IMR-90 (cell line): ENCODE data around the gene IL18BP. TPM values are rescaled to one million over a fixed set of nuclear protein-coding genes. Genes with fewer than 3 reads are reported as not detected.

Experiments used
- ATAC-seq: fragments of 200-7000 bp; cut with Tn5 transposase; 2 replicates; pipeline ENCODE4 v1.9.1; 2020; ENCODE audit warnings: low read depth, mild to moderate bottlenecking, moderate library complexity
- BruUV-seq: library from RNA; stranded (reverse); fragments of 400-500 nt; replicated peaks from 2 replicates; lab custom pipeline; 2021; lab: Mats Ljungman, UMichigan
- CTCF ChIA-PET: fragments of 300-600 bp; formaldehyde crosslinking; extraction: SDS; loops from one replicate; lab custom pipeline; 2021; ENCODE audit warnings: antibody characterized with exemption; lab: Yijun Ruan, JAX
- POLR2A ChIA-PET: fragments of 300-600 bp; sonication (Branson Sonifier 250); formaldehyde crosslinking; loops from one replicate; lab custom pipeline; 2022; ENCODE audit warnings: antibody characterized with exemption; ENCODE audit not compliant: unreplicated experiment; lab: Charles Lee
- DNase-seq: peaks from one replicate; pipeline ENCODE4 v3.0.0; 2013
- H2AFZ ChIP-seq: replicated peaks from 2 replicates; pipeline ENCODE3; 2013; ENCODE audit warnings: low read length, mild to moderate bottlenecking; ENCODE audit not compliant: poor library complexity
- H2AK5ac ChIP-seq: 2 replicates; pipeline ENCODE4 v1.6.1; 2013; ENCODE audit warnings: low read depth, low read length, inconsistent platforms
- H2AK9ac ChIP-seq: replicated peaks from 2 replicates; pipeline ENCODE3; 2013; ENCODE audit warnings: mild to moderate bottlenecking, low read depth, low read length, moderate library complexity; ENCODE audit not compliant: poor library complexity
- H2BK120ac ChIP-seq: 2 replicates; pipeline ENCODE4 v1.6.1; 2013; ENCODE audit warnings: low read depth, low read length, inconsistent platforms
- H2BK15ac ChIP-seq: 3 replicates; pipeline ENCODE4 v1.6.1; 2013; ENCODE audit warnings: low read depth, low read length, inconsistent platforms
- H2BK20ac ChIP-seq: 2 replicates; pipeline ENCODE4 v1.6.1; 2013; ENCODE audit warnings: low read depth, mild to moderate bottlenecking, inconsistent platforms, low read length, moderate library complexity
- H2BK5ac ChIP-seq: 2 replicates; pipeline ENCODE4 v1.6.1; 2013; ENCODE audit warnings: mild to moderate bottlenecking, low read depth, low read length, inconsistent platforms; ENCODE audit not compliant: poor library complexity, severe bottlenecking
- H3K14ac ChIP-seq: replicated peaks from 2 replicates; pipeline ENCODE4 v1.6.1; 2013; ENCODE audit warnings: low read depth, low read length, inconsistent platforms
- H3K18ac ChIP-seq: 2 replicates; pipeline ENCODE4 v1.6.1; 2013; ENCODE audit warnings: low read depth, low read length, control low read depth
- H3K23ac ChIP-seq: 2 replicates; pipeline ENCODE4 v1.6.1; 2013; ENCODE audit warnings: low read depth, low read length, inconsistent platforms
- H3K27ac ChIP-seq: 2 replicates; pipeline ENCODE4 v1.5.1; 2013; ENCODE audit warnings: mild to moderate bottlenecking, control low read depth, low read length; ENCODE audit not compliant: insufficient read depth
- H3K27me3 ChIP-seq: 2 replicates; pipeline ENCODE4 v1.6.1; 2013; ENCODE audit warnings: low read length; ENCODE audit not compliant: control insufficient read depth, insufficient read depth
- H3K36me3 ChIP-seq: 2 replicates; pipeline ENCODE4 v1.6.1; 2013; ENCODE audit warnings: low read length, mixed read lengths; ENCODE audit not compliant: control insufficient read depth, insufficient read depth
- H3K4ac ChIP-seq: 2 replicates; pipeline ENCODE4 v1.6.1; 2013; ENCODE audit warnings: low read depth, low read length, inconsistent platforms
- H3K4me1 ChIP-seq: 2 replicates; pipeline ENCODE4 v1.6.1; 2013; ENCODE audit warnings: low read length, mixed read lengths; ENCODE audit not compliant: control insufficient read depth, insufficient read depth
- H3K4me2 ChIP-seq: 2 replicates; pipeline ENCODE4 v1.6.1; 2013; ENCODE audit warnings: low read depth, mild to moderate bottlenecking, control low read depth, low read length, moderate library complexity
- H3K4me3 ChIP-seq: 2 replicates; pipeline ENCODE4 v1.5.1; 2013; ENCODE audit warnings: low read depth, mild to moderate bottlenecking, control low read depth, low read length, moderate library complexity; ENCODE audit not compliant: insufficient read depth
- H3K56ac ChIP-seq: 2 replicates; pipeline ENCODE4 v1.6.1; 2013; ENCODE audit warnings: low read length, inconsistent platforms; ENCODE audit not compliant: insufficient read depth; ENCODE audit errors: extremely low read depth
- H3K79me1 ChIP-seq, 2 experiments: 2 replicates each; pipeline ENCODE4 v1.6.1; 2013; ENCODE audit warnings: low read length in 2 of 2, inconsistent platforms in 1 of 2, low read depth in 1 of 2
- H3K9ac ChIP-seq: 2 replicates; pipeline ENCODE4 v1.6.1; 2013; ENCODE audit warnings: low read depth, low read length, control low read depth
- H3K9me1 ChIP-seq: 2 replicates; pipeline ENCODE4 v1.6.1; 2013; ENCODE audit warnings: low read length, inconsistent platforms; ENCODE audit not compliant: insufficient read depth
- H3K9me3 ChIP-seq: 2 replicates; pipeline ENCODE4 v1.6.1; 2013; ENCODE audit warnings: low read length; ENCODE audit not compliant: control insufficient read depth, insufficient read depth
- H4K20me1 ChIP-seq: 2 replicates; pipeline ENCODE4 v1.6.1; 2013; ENCODE audit warnings: low read length, inconsistent platforms; ENCODE audit not compliant: insufficient read depth
- H4K5ac ChIP-seq: 2 replicates; pipeline ENCODE4 v1.6.1; 2013; ENCODE audit warnings: mild to moderate bottlenecking, low read depth, low read length, control low read depth
- H4K8ac ChIP-seq, 2 experiments: 2 replicates each; pipeline ENCODE4 v1.6.1; 2013; ENCODE audit warnings: low read depth in 2 of 2, low read length in 2 of 2, control low read depth in 1 of 2, inconsistent platforms in 1 of 2
- H4K91ac ChIP-seq: 2 replicates; pipeline ENCODE4 v1.6.1; 2013; ENCODE audit warnings: low read depth, low read length, inconsistent platforms; ENCODE audit not compliant: insufficient read depth
- BHLHE40 ChIP-seq: fragments of 150-350 bp; IDR thresholded peaks from 2 replicates; pipeline ENCODE4 v1.6.1; 2016; ENCODE audit warnings: mild to moderate bottlenecking, low read depth, low read length
- CEBPB ChIP-seq: IDR thresholded peaks from 2 replicates; pipeline ENCODE4 v1.6.1; 2012; ENCODE audit warnings: low read depth, low read length, improper control_type of control experiment
- CTCF ChIP-seq: conservative IDR thresholded peaks from 2 replicates; pipeline ENCODE4 v1.5.1; 2012; ENCODE audit warnings: mild to moderate bottlenecking, low read depth, low read length, improper control_type of control experiment
- FOS ChIP-seq: fragments of 150-350 bp; IDR thresholded peaks from 2 replicates; pipeline ENCODE4 v1.6.1; 2016; ENCODE audit warnings: low read depth, low read length
- MAFK ChIP-seq: IDR thresholded peaks from 2 replicates; pipeline ENCODE4 v1.6.1; 2012; ENCODE audit warnings: low read depth, low read length, improper control_type of control experiment
- MAZ ChIP-seq: IDR thresholded peaks from 2 replicates; pipeline ENCODE4 v1.6.1; 2012; ENCODE audit warnings: low read depth, mild to moderate bottlenecking, low read length, improper control_type of control experiment, moderate library complexity, borderline replicate concordance
- NFE2L2 ChIP-seq: fragments of 150-350 bp; IDR thresholded peaks from 2 replicates; pipeline ENCODE4 v1.6.1; 2016; ENCODE audit warnings: low read depth, mild to moderate bottlenecking, low read length
- RFX5 ChIP-seq: IDR thresholded peaks from 2 replicates; pipeline ENCODE4 v1.8.0; 2012; ENCODE audit warnings: low read depth, mild to moderate bottlenecking, low read length, moderate library complexity
- SMC3 ChIP-seq: fragments of 150-350 bp; IDR thresholded peaks from 2 replicates; pipeline ENCODE4 v1.6.1; 2016; ENCODE audit warnings: low read depth, mild to moderate bottlenecking, antibody characterized with exemption, low read length, moderate library complexity
- WGBS, 2 experiments: methylation state at CpG; one replicate each; pipeline versions ENCODE4 v1.1.5 to v1.1.7; 2013; ENCODE audit warnings: missing lambda C conversion rate in 2 of 2; ENCODE audit not compliant: insufficient read length in 1 of 2; ENCODE audit errors: extremely low coverage in 2 of 2; 5-methylcytosine and 5-hydroxymethylcytosine counted together
- dilution Hi-C: fragments of 300-500 bp; cut with HindIII; formaldehyde crosslinking; loops from one replicate; pipeline ENCODE4 v1.14.3; 2018; ENCODE audit warnings: low sequenced_read_pairs; ENCODE audit not compliant: unreplicated experiment
- in situ Hi-C: fragments of 300-500 bp; cut with MboI; formaldehyde crosslinking; loops from 3 replicates; pipeline ENCODE4 v1.14.3; 2019; ENCODE audit warnings: low sequenced_read_pairs, inconsistent platforms, mixed read lengths
- intact Hi-C: fragments of 100-400 bp; cut with micrococcal nuclease; formaldehyde crosslinking; loops from 2 replicates; pipeline ENCODE4 v1.10.0; 2022
- polyA plus RNA-seq, 3 experiments: library from polyadenylated mRNA; depleted of rRNA; stranded (reverse); fragments of >200 nt; gene quantifications; 2 replicates each; pipeline ENCODE4 v1.2.3, GENCODE V29; 2012; ENCODE audit warnings: low replicate concordance in 1 of 3
- total RNA-seq: library from RNA; depleted of rRNA; stranded (reverse); fragments of >200 nt; gene quantifications from 2 replicates; pipeline ENCODE4 v1.2.3, GENCODE V29; 2012
- TF ChIP-seq, protein P1 (sequence below): fragments of 150-350 bp; IDR thresholded peaks from 2 replicates; pipeline ENCODE4 v1.6.1; 2017; ENCODE audit warnings: mild to moderate bottlenecking, antibody characterized with exemption, low read length, low read depth

The IL18BP gene
- total and polyA plus RNA-seq, 2 of the 4 experiments (the other 2 are of a cell fraction) = 0.90 to 3.2 TPM

DNA sequence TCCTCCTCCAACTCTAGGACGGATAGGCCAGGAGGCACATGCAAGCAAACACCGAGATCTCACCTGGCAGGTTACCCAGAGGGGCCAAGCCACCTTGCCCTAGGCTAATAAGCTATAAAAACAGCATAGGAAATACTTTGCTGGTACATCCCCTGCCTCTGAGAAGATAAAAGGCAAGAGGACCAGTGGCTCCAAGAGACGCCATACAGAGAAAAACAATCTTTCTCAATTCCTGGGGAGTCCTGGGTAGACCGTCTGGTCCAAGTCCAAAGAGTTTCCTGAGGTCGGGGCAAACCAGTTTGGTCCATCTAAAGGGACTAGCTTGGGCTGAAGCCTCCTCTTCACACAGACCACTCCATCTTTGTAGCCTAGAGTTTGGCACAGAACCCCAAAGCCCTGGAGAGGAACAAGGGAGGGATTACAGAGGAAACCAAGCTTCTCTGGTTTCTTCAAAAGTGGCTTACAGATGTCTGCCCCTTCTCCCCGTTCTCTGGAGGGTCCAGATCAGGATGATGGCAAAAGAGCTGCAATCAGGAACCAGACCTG, 41.2 kb downstream of the IL18BP start:
- intact Hi-C loops = no loop called here
- H3K79me1 ChIP-seq = peaks cover 7 to 88% of the 10 kb centered on the region in 2 experiments
- H4K20me1 ChIP-seq = peaks cover 30% of the 10 kb centered on the region
- peak overlapping the region; percentile 84 for H3K4me2 ChIP-seq
- H2BK20ac ChIP-seq = no peak overlapping the region
- ChIA-PET POLR2A (interaction anchor here (1.3 to 1.7 kb wide), 2 partner anchors 14 to 61 kb away, joined by 3 to 6 read pairs; no protein-coding TSS in a partner anchor), CTCF (interaction anchor here (1.0 to 4.0 kb wide), 4 partner anchors 15 to 392 kb away, joined by 3 to 12 read pairs (median 4); no protein-coding TSS in a partner anchor)
- H2BK15ac ChIP-seq = peak overlapping the region; percentile 25; the same call in 2 of the 3 replicates
- peak overlapping the region; percentile 100 for H2AK5ac ChIP-seq
- BruUV-seq = no TSS peak
- peaks cover 5% of the 10 kb centered on the region; the same call in 1 of the 2 replicates for H3K36me3 ChIP-seq
- H3K4me1 ChIP-seq = peaks cover 10% of the 10 kb centered on the region
- H3K27me3 ChIP-seq = no peaks in the 10 kb centered on the region
- peak overlapping the region; percentile 99 for H3K9ac ChIP-seq
- H3K23ac ChIP-seq = peak overlapping the region; percentile 97
- peak overlapping the region; percentile 95 for H4K5ac ChIP-seq
- peak overlapping the region; percentile 95 for H3K27ac ChIP-seq
- WGBS, 2 experiments = no CpG with 5 or more reads among the region's 6 CpGs
- H3K9me1 ChIP-seq = peaks cover 18% of the 10 kb centered on the region
- H2BK5ac ChIP-seq = peak overlapping the region; percentile 96
- H4K91ac ChIP-seq = peak overlapping the region; percentile 98
- peak overlapping the region; percentile 97 for H3K14ac ChIP-seq
- H3K56ac ChIP-seq = peak overlapping the region; percentile 98
- dilution Hi-C loops = no loop called here
- H3K4me3 ChIP-seq = peak overlapping the region; percentile 76
- TF ChIP-seq NFE2L2 (no peak), RFX5 (no peak), CTCF (no peak), FOS (no peak), CEBPB (no peak), SMC3 (no peak), MAFK (no peak), BHLHE40 (no peak), MAZ (no peak)
- TF ChIP-seq, protein P1, sequence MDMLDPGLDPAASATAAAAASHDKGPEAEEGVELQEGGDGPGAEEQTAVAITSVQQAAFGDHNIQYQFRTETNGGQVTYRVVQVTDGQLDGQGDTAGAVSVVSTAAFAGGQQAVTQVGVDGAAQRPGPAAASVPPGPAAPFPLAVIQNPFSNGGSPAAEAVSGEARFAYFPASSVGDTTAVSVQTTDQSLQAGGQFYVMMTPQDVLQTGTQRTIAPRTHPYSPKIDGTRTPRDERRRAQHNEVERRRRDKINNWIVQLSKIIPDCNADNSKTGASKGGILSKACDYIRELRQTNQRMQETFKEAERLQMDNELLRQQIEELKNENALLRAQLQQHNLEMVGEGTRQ = no peak
- ATAC-seq = no peak
- H3K4ac ChIP-seq = peak overlapping the region; percentile 96
- peak overlapping the region; percentile 93 for H2AFZ ChIP-seq
- H2AK9ac ChIP-seq = peak overlapping the region; percentile 100
- in situ Hi-C loops = loop anchor here (5.0 kb wide), 1 partner anchor 37 kb away; no protein-coding TSS in a partner anchor
- DNase-seq = no peak
- H4K8ac ChIP-seq = peak overlapping the region; percentile 100
- H3K18ac ChIP-seq = peak overlapping the region; percentile 93
- H3K9me3 ChIP-seq = no peaks in the 10 kb centered on the region
- peak overlapping the region; percentile 87; the same call in 1 of the 2 replicates for H2BK120ac ChIP-seq
